Ovary (tissue), 9 donors: ENCODE results near the gene RYK. TPM values are rescaled to one million over a fixed set of nuclear protein-coding genes. Genes with fewer than 3 reads are reported as not detected.
"Not testable (repeated sequence)": the region's sequence is repeated elsewhere in the genome, so short reads cannot be mapped to it uniquely, and the experiment has no call there.

Source experiments
- DNase-seq, 5 donors: peaks; one replicate each; pipeline ENCODE4 v3.0.0-alpha.2; 2019 to 2020
- H3K27ac ChIP-seq, 2 donors: fragments of 200-600 bp; one replicate each; pipeline versions ENCODE4 v1.5.1 to v1.8.0; 2019 to 2022
- H3K27me3 ChIP-seq: fragments of 200-600 bp; one replicate; pipeline ENCODE4 v1.8.0; 2022
- H3K36me3 ChIP-seq: fragments of 200-600 bp; sonication (generic); one replicate; pipeline ENCODE4 v1.5.1; 2019
- H3K4me1 ChIP-seq: one replicate; pipeline ENCODE4 v1.8.1; 2013; ENCODE audit warnings: mild to moderate bottlenecking, moderate library complexity; ENCODE audit not compliant: insufficient read depth
- H3K4me3 ChIP-seq: fragments of 200-600 bp; sonication (generic); one replicate; pipeline ENCODE4 v1.5.1; 2017
- H3K9me3 ChIP-seq, 2 donors: fragments of 200-600 bp in 1 of 2; sonication (generic) in 1 of 2; one replicate each; pipeline versions ENCODE4 v1.5.1 to v1.8.1; 2013 to 2019; ENCODE audit warnings: mild to moderate bottlenecking in 1 of 2, moderate library complexity in 1 of 2
- EP300 ChIP-seq: sonication (generic); formaldehyde crosslinking; IDR thresholded peaks from one replicate; pipeline ENCODE4 v1.6.1; 2017; ENCODE audit warnings: antibody characterized with exemption
- POLR2A ChIP-seq: fragments of 450-650 bp; IDR thresholded peaks from one replicate; pipeline ENCODE4 v1.6.1; 2017; ENCODE audit warnings: antibody characterized with exemption, mild to moderate bottlenecking, moderate library complexity
- whole genome bisulfite sequencing, 3 donors: extraction: QIAGEN DNeasy Blood & Tissue Kit in 1 of 3; methylation state at CpG; one replicate each; pipeline versions ENCODE4 v1.1.5 to v1.1.7; 2013 to 2017; 5-methylcytosine and 5-hydroxymethylcytosine counted together
- intact Hi-C, 4 donors: fragments of 100-400 bp; cut with DNase I; formaldehyde crosslinking; loops; one replicate each; pipeline versions ENCODE4 v1.11.0 to v1.15.1; 2022 to 2023
- polyA plus RNA-seq, 2 donors: library from polyadenylated mRNA; stranded (reverse); fragments of 200-250 nt in 1 of 2; fragments of 350-450 nt in 1 of 2; fragmentation: Illumina TruSeq in 1 of 2; extraction: RNeasy Lipid Tissue Mini Kit (QIAGEN cat#74804) in 1 of 2; gene quantifications; one replicate each; pipeline ENCODE4 v1.2.3, GENCODE V29; 2013 to 2014
- total RNA-seq, 7 donors: library from RNA; depleted of rRNA in 2 of 7; stranded (reverse); fragments of >200 nt in 2 of 7; fragmentation: NEBNext Ultra II Directional in 3 of 7; extraction: Animal tissue kit (Norgen Biotek cat#: 25700) in 3 of 7; gene quantifications; one replicate each; pipeline versions ENCODE4 v1.1.0 to v1.2.4, GENCODE V29; 2016 to 2023
- TF ChIP-seq, protein P1 (sequence below), 3 donors: fragments of 450-650 bp in 2 of 3; fragments of 200-600 bp in 1 of 3; IDR thresholded peaks; one replicate each; pipeline versions ENCODE4 v1.5.1 to v1.8.0; 2016 to 2022; ENCODE audit warnings: antibody characterized with exemption in 3 of 3, mild to moderate bottlenecking in 1 of 3
- donor health status: DM: no; HTN: no; CAD: no; lungs with moderate emphysema.
- donor health status: DM: no; HTN: no; CAD: no.
- donor health status: Bipolar disorder and iron deficiency.
- donor health status: DM: yes; HTN: yes; CAD: no.
- donor health status: DM: no; HTN: no; CAD: no.
- donor health status: DM: yes; HTN: yes; CAD: no.

Gene RYK
- total and polyA plus RNA-seq, 9 donors = 78.1 to 171 (median 120) TPM

DNA sequence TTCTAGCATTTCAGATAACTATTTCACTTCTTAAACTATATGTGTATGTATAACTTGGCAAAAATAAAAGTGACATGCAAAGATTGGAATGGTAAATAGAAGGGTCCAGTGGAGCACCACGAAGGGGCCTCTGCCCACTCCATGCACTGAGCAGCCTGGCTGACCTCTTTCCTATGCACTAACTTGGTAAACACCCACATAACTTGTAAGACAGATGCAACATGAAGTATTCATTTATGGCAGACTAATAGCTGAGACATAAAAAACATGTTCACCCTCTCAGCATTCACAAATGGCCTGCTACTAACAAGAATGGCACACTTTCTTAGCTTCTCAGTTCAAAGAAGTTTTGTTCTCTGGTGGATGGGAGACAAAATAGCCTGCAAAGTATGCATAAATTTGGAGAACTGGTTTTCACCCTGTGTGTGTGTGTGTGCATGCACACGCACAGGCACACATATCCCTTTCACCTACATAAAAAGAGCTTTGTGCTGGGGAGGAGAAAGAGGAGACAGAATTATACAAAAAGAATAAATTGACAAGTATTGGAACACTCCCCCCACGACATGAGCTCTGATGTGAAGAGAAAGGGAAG, 26.5 kb upstream of the RYK start:
- TF ChIP-seq, protein P1, sequence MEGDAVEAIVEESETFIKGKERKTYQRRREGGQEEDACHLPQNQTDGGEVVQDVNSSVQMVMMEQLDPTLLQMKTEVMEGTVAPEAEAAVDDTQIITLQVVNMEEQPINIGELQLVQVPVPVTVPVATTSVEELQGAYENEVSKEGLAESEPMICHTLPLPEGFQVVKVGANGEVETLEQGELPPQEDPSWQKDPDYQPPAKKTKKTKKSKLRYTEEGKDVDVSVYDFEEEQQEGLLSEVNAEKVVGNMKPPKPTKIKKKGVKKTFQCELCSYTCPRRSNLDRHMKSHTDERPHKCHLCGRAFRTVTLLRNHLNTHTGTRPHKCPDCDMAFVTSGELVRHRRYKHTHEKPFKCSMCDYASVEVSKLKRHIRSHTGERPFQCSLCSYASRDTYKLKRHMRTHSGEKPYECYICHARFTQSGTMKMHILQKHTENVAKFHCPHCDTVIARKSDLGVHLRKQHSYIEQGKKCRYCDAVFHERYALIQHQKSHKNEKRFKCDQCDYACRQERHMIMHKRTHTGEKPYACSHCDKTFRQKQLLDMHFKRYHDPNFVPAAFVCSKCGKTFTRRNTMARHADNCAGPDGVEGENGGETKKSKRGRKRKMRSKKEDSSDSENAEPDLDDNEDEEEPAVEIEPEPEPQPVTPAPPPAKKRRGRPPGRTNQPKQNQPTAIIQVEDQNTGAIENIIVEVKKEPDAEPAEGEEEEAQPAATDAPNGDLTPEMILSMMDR (IDR thresholded peaks at IDR 0.05) = no peak
- TF ChIP-seq EP300 = no peak
- no peak for TF ChIP-seq POLR2A
- DNase-seq = no peak
- WGBS, 3 donors = 64 to 73% (median 65%) methylated on average over 3 of the region's 3 CpGs
- Histone ChIP-seq H3K4me1 (no peaks in the 10 kb centered on the region), H3K27me3 (no peaks in the 10 kb centered on the region), H3K9me3 (no peaks in the 10 kb centered on the region), H3K36me3 (no peaks in the 10 kb centered on the region), H3K27ac (no peak overlapping the region), H3K4me3 (no peak overlapping the region)
- intact Hi-C loops = no loop called here

DNA sequence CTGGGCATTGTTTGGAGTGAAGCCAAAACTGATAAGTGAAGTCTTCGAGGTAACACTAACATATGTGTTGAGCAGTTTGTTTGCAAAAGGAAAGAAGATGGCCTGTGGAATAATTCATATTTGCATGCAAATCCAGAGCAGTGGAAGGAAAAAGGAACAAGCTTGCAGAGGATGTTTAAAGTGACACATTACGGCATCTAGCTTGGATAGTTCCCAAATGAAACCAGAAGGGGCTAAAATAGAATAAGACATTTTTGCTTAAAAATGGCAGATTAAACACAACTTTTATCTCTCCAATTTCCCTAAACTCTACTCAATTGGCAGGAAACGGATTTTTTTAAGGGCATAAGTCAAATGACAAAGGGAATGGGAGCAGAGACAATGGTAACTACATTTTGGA, 25.4 kb upstream of the RYK start:
- Histone ChIP-seq H3K36me3 (no peaks in the 10 kb centered on the region), H3K27ac (no peak overlapping the region), H3K27me3 (no peaks in the 10 kb centered on the region), H3K4me3 (no peak overlapping the region), H3K4me1 (no peaks in the 10 kb centered on the region), H3K9me3 (no peaks in the 10 kb centered on the region)
- intact Hi-C loops = no loop called here
- DNase-seq = no peak
- 51 to 63% (median 56%) methylated on average over 3 of the region's 3 CpGs for WGBS, 3 donors
- no peak for TF ChIP-seq POLR2A
- TF ChIP-seq EP300 = no peak
- TF ChIP-seq, protein P1 (IDR thresholded peaks at IDR 0.05) = no peak

DNA sequence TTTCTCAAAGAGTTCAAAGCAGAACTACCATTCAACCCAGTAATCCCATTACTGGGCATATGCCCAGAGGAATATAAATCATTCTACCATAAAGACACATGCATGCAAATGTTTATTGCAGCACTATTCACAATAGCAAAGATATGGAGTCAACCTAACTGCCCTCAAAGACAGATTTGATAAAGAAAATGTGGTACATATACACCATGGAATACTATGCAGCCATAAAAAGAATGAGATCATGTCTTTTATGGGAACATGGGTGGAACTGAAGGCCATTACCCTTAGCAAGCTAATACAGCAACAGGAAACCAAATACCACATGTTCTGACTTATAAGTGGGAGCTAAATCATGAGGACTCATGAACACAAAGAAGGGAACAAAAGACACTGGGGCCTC, 24.5 kb upstream of the RYK start:
- DNase-seq, H3K27ac ChIP-seq, H3K4me3 ChIP-seq, H3K27me3 ChIP-seq, H3K4me1 ChIP-seq, H3K36me3 ChIP-seq, intact Hi-C loops, H3K9me3 ChIP-seq: not testable (repeated sequence)

DNA sequence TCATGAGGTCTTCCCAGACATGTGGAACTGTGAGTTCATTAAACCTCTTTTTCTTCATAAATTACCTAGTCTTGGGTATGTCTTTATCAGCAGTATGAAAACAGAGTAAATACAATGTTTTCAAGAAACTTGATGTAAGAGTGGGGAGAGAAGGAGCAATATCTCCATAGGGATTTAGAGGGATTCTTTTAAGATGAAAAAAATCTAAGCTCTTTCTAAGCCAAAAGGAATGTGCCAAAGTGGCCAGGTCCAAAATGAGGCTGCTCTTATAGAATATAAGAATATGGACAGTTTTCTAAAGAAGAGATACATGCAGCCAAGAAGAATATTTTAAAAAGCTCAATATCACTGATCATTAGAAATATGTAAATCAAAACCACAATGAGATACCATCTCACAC, 23.9 kb upstream of the RYK start:
- Histone ChIP-seq H3K9me3 (no peaks in the 10 kb centered on the region), H3K27ac (no peak overlapping the region), H3K27me3 (no peaks in the 10 kb centered on the region), H3K4me3 (no peak overlapping the region), H3K4me1 (no peaks in the 10 kb centered on the region), H3K36me3 (no peaks in the 10 kb centered on the region)
- TF ChIP-seq, protein P1 (IDR thresholded peaks at IDR 0.05) = no peak
- TF ChIP-seq EP300 (no peak), POLR2A (no peak)
- intact Hi-C loops = no loop called here
- no peak for DNase-seq

DNA sequence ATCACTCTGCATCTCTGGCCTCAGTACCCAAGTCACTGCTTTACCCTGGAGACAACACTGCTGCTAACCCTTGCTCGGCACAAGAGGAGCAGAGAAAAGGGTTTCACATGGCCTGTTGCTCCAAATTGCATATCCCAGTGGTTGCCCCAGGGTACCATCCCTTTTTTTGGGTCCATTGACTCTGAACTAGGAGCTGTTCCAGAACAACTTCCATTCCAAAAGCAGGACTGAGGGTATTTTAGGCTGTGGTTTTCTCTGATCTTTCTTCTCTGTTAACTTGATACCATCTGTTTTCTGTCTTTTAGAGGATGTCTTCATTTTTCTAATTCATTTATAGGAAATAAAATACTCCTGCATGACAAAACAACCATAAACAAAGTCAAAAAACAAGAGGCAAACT, 17.3 kb upstream of the RYK start:
- H3K36me3 ChIP-seq = no peaks in the 10 kb centered on the region
- intact Hi-C loops = no loop called here
- H3K27ac ChIP-seq = no peak overlapping the region
- no peak overlapping the region for H3K4me3 ChIP-seq
- WGBS, 3 donors = 83 to 92% (median 90%) methylated on average over 1 of the region's 1 CpG
- H3K4me1 ChIP-seq = no peaks in the 10 kb centered on the region
- no peaks in the 10 kb centered on the region for H3K27me3 ChIP-seq
- DNase-seq = no peak
- no peak for TF ChIP-seq POLR2A
- TF ChIP-seq, protein P1 (IDR thresholded peaks at IDR 0.05) = no peak
- no peaks in the 10 kb centered on the region for H3K9me3 ChIP-seq
